HCT116 (cell line): Measurements from ENCODE around the gene NCKAP5. TPM values are rescaled to one million over a fixed set of nuclear protein-coding genes. Genes with fewer than 3 reads are reported as not detected.

Source experiments
- ATAC-seq: fragments of 200-7000 bp; cut with Tn5 transposase; 2 replicates; pipeline ENCODE4 v1.9.1; 2020; ENCODE audit warnings: mild to moderate bottlenecking, moderate library complexity
- BruUV-seq: library from RNA; stranded (reverse); fragments of 400-500 nt; replicated peaks from 2 replicates; lab custom pipeline; 2021; lab: Mats Ljungman, UMichigan
- CTCF ChIA-PET: fragments of 300-600 bp; sonication (Branson Sonifier 250); formaldehyde crosslinking; loops from one replicate; lab custom pipeline; 2021; ENCODE audit warnings: antibody characterized with exemption; lab: Charles Lee
- POLR2A ChIA-PET: fragments of 300-600, 350-600 bp; sonication (Branson Sonifier 250); formaldehyde crosslinking; loops from one replicate; lab custom pipeline; 2021; ENCODE audit warnings: antibody characterized with exemption; lab: Charles Lee
- RAD21 ChIA-PET, 2 experiments: fragments of 300-600 bp; sonication (Branson Sonifier 250); formaldehyde crosslinking; loops; one replicate each; lab custom pipeline; 2023; ENCODE audit warnings: low total read pairs in 2 of 2; ENCODE audit not compliant: uncharacterized antibody in 2 of 2, unreplicated experiment in 2 of 2, low non-redundant PET in 1 of 2; lab: Charles Lee
- DNase-seq: peaks from one replicate; pipeline ENCODE4 v3.0.0-alpha.2; 2010; ENCODE audit warnings: low read depth, low spot score
- H2AFZ ChIP-seq: fragments of 200-600 bp; shearing (Covaris generic), sonication (generic); 2 replicates; pipeline ENCODE4 v1.6.1; 2017; ENCODE audit warnings: low read depth, mixed run types, mixed read lengths, antibody characterized with exemption, low read length; ENCODE audit not compliant: poor library complexity, severe bottlenecking
- H3K27ac ChIP-seq: 2 replicates; pipeline ENCODE4 v1.5.1; 2012; ENCODE audit warnings: low read depth, low read length
- H3K27me3 ChIP-seq: fragments of 200-600 bp; sonication (generic); 2 replicates; pipeline ENCODE4 v1.6.1; 2016; ENCODE audit warnings: mixed run types, low read length, mixed read lengths; ENCODE audit not compliant: insufficient read depth
- H3K36me3 ChIP-seq, 2 experiments: fragments of 200-500 bp in 1 of 2; fragments of 200-600 bp in 1 of 2; sonication (Bioruptor generic) in 1 of 2; sonication (generic) in 1 of 2; 2 replicates each; pipeline versions ENCODE4 v1.5.1 to v1.6.1; 2014 to 2016; ENCODE audit warnings: low read length in 2 of 2, inconsistent platforms in 1 of 2, mixed read lengths in 1 of 2, mixed run types in 1 of 2; ENCODE audit not compliant: insufficient read depth in 2 of 2, control insufficient read depth in 1 of 2
- H3K4me1 ChIP-seq, 2 experiments: fragments of 200-600 bp in 1 of 2; sonication (generic) in 1 of 2; 2 replicates each; pipeline versions ENCODE4 v1.5.1 to v1.6.1; 2012 to 2017; ENCODE audit warnings: low read length in 2 of 2, inconsistent platforms in 1 of 2, mild to moderate bottlenecking in 1 of 2, mixed read lengths in 1 of 2, mixed run types in 1 of 2, moderate library complexity in 1 of 2; ENCODE audit not compliant: insufficient read depth in 2 of 2, control insufficient read depth in 1 of 2
- H3K4me2 ChIP-seq: fragments of 200-600 bp; sonication (generic); 2 replicates; pipeline ENCODE4 v1.6.1; 2017; ENCODE audit warnings: mixed run types, low read length, mixed read lengths
- H3K4me3 ChIP-seq, 2 experiments: fragments of 200-600 bp in 1 of 2; sonication (generic) in 1 of 2; replicated peaks in 1 of 2; 2 replicates each; pipeline ENCODE4 v1.5.1; 2011 to 2016; ENCODE audit warnings: low read length in 2 of 2, control low read depth in 1 of 2, low read depth in 1 of 2, mild to moderate bottlenecking in 1 of 2, mixed read lengths in 1 of 2, mixed run types in 1 of 2
- H3K79me2 ChIP-seq: fragments of 200-600 bp; sonication (generic); 2 replicates; pipeline ENCODE4 v1.6.1; 2017; ENCODE audit warnings: mild to moderate bottlenecking, mixed run types, low read length, moderate library complexity, mixed read lengths; ENCODE audit not compliant: insufficient read depth
- H3K9ac ChIP-seq: fragments of 200-600 bp; sonication (generic); 2 replicates; pipeline ENCODE4 v1.6.1; 2016; ENCODE audit warnings: low read length, mixed read lengths
- H3K9me2 ChIP-seq: fragments of 200-600 bp; sonication (generic), shearing (Covaris generic); 2 replicates; pipeline ENCODE4 v1.6.1; 2017; ENCODE audit warnings: mixed run types, mild to moderate bottlenecking, moderate library complexity; ENCODE audit not compliant: insufficient read depth
- H3K9me3 ChIP-seq, 2 experiments: fragments of 200-500 bp in 1 of 2; fragments of 200-600 bp in 1 of 2; sonication (Bioruptor generic) in 1 of 2; sonication (generic) in 1 of 2; 2 replicates each; pipeline ENCODE4 v1.6.1; 2014 to 2017; ENCODE audit warnings: low read length in 2 of 2, mixed read lengths in 2 of 2, inconsistent platforms in 1 of 2, low read depth in 1 of 2, mild to moderate bottlenecking in 1 of 2, mixed run types in 1 of 2, moderate library complexity in 1 of 2; ENCODE audit not compliant: control insufficient read depth in 1 of 2, insufficient read depth in 1 of 2
- H4K20me1 ChIP-seq: fragments of 200-600 bp; sonication (generic), shearing (Covaris generic); 2 replicates; pipeline ENCODE4 v1.6.1; 2017; ENCODE audit warnings: mixed run types, mild to moderate bottlenecking, moderate library complexity; ENCODE audit not compliant: insufficient read depth
- CBX3 ChIP-seq: IDR thresholded peaks from 2 replicates; pipeline ENCODE4 v1.6.1; 2012; ENCODE audit warnings: low read depth
- CEBPB ChIP-seq: IDR thresholded peaks from 2 replicates; pipeline ENCODE4 v1.6.1; 2012; ENCODE audit warnings: low read depth
- EGR1 ChIP-seq: IDR thresholded peaks from 2 replicates; pipeline ENCODE4 v1.6.1; 2012; ENCODE audit warnings: low read depth
- EZH2 ChIP-seq: fragments of 200-600 bp; sonication (generic); IDR thresholded peaks from 2 replicates; pipeline ENCODE4 v1.6.1; 2017; ENCODE audit warnings: antibody characterized with exemption, mixed run types
- POLR2A ChIP-seq: IDR thresholded peaks from 2 replicates; pipeline ENCODE4 v1.7.0; 2011; ENCODE audit warnings: borderline replicate concordance; ENCODE audit not compliant: insufficient read depth, insufficient read length; ENCODE audit errors: extremely low read depth
- RAD21 ChIP-seq: IDR thresholded peaks from 2 replicates; pipeline ENCODE4 v1.6.1; 2012; ENCODE audit warnings: low read depth, mild to moderate bottlenecking
- SIN3A ChIP-seq: IDR thresholded peaks from 2 replicates; pipeline ENCODE4 v1.6.1; 2012; ENCODE audit warnings: low read depth
- SRF ChIP-seq: IDR thresholded peaks from 2 replicates; pipeline ENCODE4 v1.6.1; 2012; ENCODE audit warnings: low read depth
- TCF7L2 ChIP-seq: IDR thresholded peaks from 2 replicates; pipeline ENCODE4 v1.7.0; 2011; ENCODE audit warnings: borderline replicate concordance, inconsistent platforms; ENCODE audit not compliant: insufficient read depth, insufficient read length; ENCODE audit errors: extremely low read depth
- YY1 ChIP-seq: IDR thresholded peaks from 2 replicates; pipeline ENCODE4 v1.6.1; 2011; ENCODE audit warnings: low read length, low read depth, moderate library complexity, mild to moderate bottlenecking; ENCODE audit not compliant: insufficient replicate concordance; ENCODE audit errors: extremely low read depth
- ZNF274 ChIP-seq: fragments of 200-500 bp; sonication (Bioruptor generic); IDR thresholded peaks from 2 replicates; pipeline ENCODE4 v1.6.1; 2014; ENCODE audit warnings: mild to moderate bottlenecking, low read depth, low read length, inconsistent platforms
- intact Hi-C: fragments of 100-400 bp; cut with micrococcal nuclease; formaldehyde crosslinking; loops from 2 replicates; pipeline ENCODE4 v1.10.0; 2022
- total RNA-seq: library from RNA; stranded (reverse); gene quantifications from one replicate; pipeline ENCODE4 v1.2.1, GENCODE V29; 2021; ENCODE audit not compliant: unreplicated experiment
- TF ChIP-seq, protein P1 (sequence below): IDR thresholded peaks from 2 replicates; pipeline ENCODE4 v1.6.1; 2012; ENCODE audit warnings: low read depth
- TF ChIP-seq, protein P2 (sequence below), 3 experiments: fragments of 200-600 bp in 1 of 3; sonication (generic) in 1 of 3; IDR thresholded peaks in 2 of 3; conservative IDR thresholded peaks in 1 of 3; 2 replicates each; pipeline ENCODE4 v1.5.1; 2012 to 2017; ENCODE audit warnings: low read depth in 2 of 3, low read length in 2 of 3, antibody characterized with exemption in 1 of 3, borderline replicate concordance in 1 of 3, control low read depth in 1 of 3, mild to moderate bottlenecking in 1 of 3, mixed read lengths in 1 of 3, mixed run types in 1 of 3, moderate library complexity in 1 of 3; ENCODE audit not compliant: insufficient read depth in 1 of 3

NCKAP5 gene
- total RNA-seq, 1 experiment from 2014 or later: 0.30 TPM

- no TSS peak for BruUV-seq
- RAD21 ChIA-PET: no interaction called here
Measured at GRCh38 chr2:133078667-133079411, 489.4 kb downstream of the NCKAP5 start.

More at GRCh38 chr2:133078667-133079411, 489.4 kb downstream of the NCKAP5 start:
- H3K36me3 ChIP-seq: no peaks in the 10 kb centered on the region
- POLR2A ChIA-PET: no interaction called here
- no peak for ATAC-seq
- TF ChIP-seq YY1 (no peak), SIN3A (no peak), SRF (no peak), POLR2A (no peak), EGR1 (no peak), ZNF274 (no peak), TCF7L2 (no peak), CEBPB (no peak), RAD21 (no peak), EZH2 (no peak), CBX3 (no peak)
- TF ChIP-seq, protein P1, sequence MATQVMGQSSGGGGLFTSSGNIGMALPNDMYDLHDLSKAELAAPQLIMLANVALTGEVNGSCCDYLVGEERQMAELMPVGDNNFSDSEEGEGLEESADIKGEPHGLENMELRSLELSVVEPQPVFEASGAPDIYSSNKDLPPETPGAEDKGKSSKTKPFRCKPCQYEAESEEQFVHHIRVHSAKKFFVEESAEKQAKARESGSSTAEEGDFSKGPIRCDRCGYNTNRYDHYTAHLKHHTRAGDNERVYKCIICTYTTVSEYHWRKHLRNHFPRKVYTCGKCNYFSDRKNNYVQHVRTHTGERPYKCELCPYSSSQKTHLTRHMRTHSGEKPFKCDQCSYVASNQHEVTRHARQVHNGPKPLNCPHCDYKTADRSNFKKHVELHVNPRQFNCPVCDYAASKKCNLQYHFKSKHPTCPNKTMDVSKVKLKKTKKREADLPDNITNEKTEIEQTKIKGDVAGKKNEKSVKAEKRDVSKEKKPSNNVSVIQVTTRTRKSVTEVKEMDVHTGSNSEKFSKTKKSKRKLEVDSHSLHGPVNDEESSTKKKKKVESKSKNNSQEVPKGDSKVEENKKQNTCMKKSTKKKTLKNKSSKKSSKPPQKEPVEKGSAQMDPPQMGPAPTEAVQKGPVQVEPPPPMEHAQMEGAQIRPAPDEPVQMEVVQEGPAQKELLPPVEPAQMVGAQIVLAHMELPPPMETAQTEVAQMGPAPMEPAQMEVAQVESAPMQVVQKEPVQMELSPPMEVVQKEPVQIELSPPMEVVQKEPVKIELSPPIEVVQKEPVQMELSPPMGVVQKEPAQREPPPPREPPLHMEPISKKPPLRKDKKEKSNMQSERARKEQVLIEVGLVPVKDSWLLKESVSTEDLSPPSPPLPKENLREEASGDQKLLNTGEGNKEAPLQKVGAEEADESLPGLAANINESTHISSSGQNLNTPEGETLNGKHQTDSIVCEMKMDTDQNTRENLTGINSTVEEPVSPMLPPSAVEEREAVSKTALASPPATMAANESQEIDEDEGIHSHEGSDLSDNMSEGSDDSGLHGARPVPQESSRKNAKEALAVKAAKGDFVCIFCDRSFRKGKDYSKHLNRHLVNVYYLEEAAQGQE: no peak
- TF ChIP-seq, protein P2, sequence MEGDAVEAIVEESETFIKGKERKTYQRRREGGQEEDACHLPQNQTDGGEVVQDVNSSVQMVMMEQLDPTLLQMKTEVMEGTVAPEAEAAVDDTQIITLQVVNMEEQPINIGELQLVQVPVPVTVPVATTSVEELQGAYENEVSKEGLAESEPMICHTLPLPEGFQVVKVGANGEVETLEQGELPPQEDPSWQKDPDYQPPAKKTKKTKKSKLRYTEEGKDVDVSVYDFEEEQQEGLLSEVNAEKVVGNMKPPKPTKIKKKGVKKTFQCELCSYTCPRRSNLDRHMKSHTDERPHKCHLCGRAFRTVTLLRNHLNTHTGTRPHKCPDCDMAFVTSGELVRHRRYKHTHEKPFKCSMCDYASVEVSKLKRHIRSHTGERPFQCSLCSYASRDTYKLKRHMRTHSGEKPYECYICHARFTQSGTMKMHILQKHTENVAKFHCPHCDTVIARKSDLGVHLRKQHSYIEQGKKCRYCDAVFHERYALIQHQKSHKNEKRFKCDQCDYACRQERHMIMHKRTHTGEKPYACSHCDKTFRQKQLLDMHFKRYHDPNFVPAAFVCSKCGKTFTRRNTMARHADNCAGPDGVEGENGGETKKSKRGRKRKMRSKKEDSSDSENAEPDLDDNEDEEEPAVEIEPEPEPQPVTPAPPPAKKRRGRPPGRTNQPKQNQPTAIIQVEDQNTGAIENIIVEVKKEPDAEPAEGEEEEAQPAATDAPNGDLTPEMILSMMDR (IDR thresholded peaks at IDR 0.05 in 2 of 3, conservative IDR thresholded peaks at IDR 0.05 in 1 of 3; ENCODE audit: borderline replicate concordance in 1 of 3, insufficient read depth in 1 of 3, low read depth in 2 of 3, low read length in 2 of 3): no peak
- TF ChIP-seq, all 23 proteins: peak for 0
- Histone ChIP-seq H2AFZ (no peak overlapping the region), H3K4me3 (no peak overlapping the region), H3K27ac (no peak overlapping the region), H3K9ac (no peak overlapping the region), H3K4me2 (no peak overlapping the region), H4K20me1 (no peaks in the 10 kb centered on the region), H3K27me3 (no peaks in the 10 kb centered on the region), H3K79me2 (no peaks in the 10 kb centered on the region), H3K9me3 (no peaks in the 10 kb centered on the region), H3K4me1 (no peaks in the 10 kb centered on the region), H3K9me2 (no peaks in the 10 kb centered on the region)
- DNase-seq: no peak
- CTCF ChIA-PET: no interaction called here
- intact Hi-C loops: no loop called here
